ENCODE measurements around the gene GSPT1. TPM values are rescaled to one million over a fixed set of nuclear protein-coding genes. Genes with fewer than 3 reads are reported as not detected.
"Not testable (repeated sequence)": the region's sequence is repeated elsewhere in the genome, so short reads cannot be mapped to it uniquely, and the experiment has no call there.

The GSPT1 gene
- total RNA-seq, 1 donor from 2014 or later = 94.3 TPM

- Mint-ChIP-seq H3K27me3 (ENCODE audit: insufficient read depth, low read depth) (no peaks in the 10 kb centered on the region), H3K36me3 (peaks cover 19% of the 10 kb centered on the region), H3K4me1 (no peaks in the 10 kb centered on the region), H3K27ac (no peak overlapping the region), H3K4me3 (no peak overlapping the region), H3K9me3 (no peaks in the 10 kb centered on the region)
- H3K36me3 ChIP-seq = peaks cover 5% of the 10 kb centered on the region
- no peak overlapping the region for H3K4me2 ChIP-seq
- H3K9me3 ChIP-seq (ENCODE audit: low read depth) = no peaks in the 10 kb centered on the region
- H3K27ac ChIP-seq = no peak overlapping the region
- H3K9ac ChIP-seq = no peak overlapping the region
- H3K27me3 ChIP-seq = no peaks in the 10 kb centered on the region
- no peaks in the 10 kb centered on the region for H3K4me1 ChIP-seq
- TF ChIP-seq EZH2phosphoT487 (IDR thresholded peaks at IDR 0.05) = no peak
- TF ChIP-seq, protein P1, sequence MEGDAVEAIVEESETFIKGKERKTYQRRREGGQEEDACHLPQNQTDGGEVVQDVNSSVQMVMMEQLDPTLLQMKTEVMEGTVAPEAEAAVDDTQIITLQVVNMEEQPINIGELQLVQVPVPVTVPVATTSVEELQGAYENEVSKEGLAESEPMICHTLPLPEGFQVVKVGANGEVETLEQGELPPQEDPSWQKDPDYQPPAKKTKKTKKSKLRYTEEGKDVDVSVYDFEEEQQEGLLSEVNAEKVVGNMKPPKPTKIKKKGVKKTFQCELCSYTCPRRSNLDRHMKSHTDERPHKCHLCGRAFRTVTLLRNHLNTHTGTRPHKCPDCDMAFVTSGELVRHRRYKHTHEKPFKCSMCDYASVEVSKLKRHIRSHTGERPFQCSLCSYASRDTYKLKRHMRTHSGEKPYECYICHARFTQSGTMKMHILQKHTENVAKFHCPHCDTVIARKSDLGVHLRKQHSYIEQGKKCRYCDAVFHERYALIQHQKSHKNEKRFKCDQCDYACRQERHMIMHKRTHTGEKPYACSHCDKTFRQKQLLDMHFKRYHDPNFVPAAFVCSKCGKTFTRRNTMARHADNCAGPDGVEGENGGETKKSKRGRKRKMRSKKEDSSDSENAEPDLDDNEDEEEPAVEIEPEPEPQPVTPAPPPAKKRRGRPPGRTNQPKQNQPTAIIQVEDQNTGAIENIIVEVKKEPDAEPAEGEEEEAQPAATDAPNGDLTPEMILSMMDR (IDR thresholded peaks at IDR 0.05) = no peak
- no peak for TF ChIP-seq EZH2 (IDR thresholded peaks at IDR 0.05)
- H3K4me3 ChIP-seq = no peak overlapping the region
- H2AFZ ChIP-seq (replicated peaks) = no peak overlapping the region
- DNase-seq (ENCODE audit: low spot score) = no peak
- H4K20me1 ChIP-seq (ENCODE audit: low read depth) = peaks cover 3% of the 10 kb centered on the region
- H3F3A ChIP-seq (ENCODE audit: low read depth) = peaks cover 28% of the 10 kb centered on the region
- no peaks in the 10 kb centered on the region for H3K79me2 ChIP-seq (ENCODE audit: low read depth)
These were observed 80.4 kb downstream of the GSPT1 start for GRCh38 chr16:11835309-11835708.

DNA sequence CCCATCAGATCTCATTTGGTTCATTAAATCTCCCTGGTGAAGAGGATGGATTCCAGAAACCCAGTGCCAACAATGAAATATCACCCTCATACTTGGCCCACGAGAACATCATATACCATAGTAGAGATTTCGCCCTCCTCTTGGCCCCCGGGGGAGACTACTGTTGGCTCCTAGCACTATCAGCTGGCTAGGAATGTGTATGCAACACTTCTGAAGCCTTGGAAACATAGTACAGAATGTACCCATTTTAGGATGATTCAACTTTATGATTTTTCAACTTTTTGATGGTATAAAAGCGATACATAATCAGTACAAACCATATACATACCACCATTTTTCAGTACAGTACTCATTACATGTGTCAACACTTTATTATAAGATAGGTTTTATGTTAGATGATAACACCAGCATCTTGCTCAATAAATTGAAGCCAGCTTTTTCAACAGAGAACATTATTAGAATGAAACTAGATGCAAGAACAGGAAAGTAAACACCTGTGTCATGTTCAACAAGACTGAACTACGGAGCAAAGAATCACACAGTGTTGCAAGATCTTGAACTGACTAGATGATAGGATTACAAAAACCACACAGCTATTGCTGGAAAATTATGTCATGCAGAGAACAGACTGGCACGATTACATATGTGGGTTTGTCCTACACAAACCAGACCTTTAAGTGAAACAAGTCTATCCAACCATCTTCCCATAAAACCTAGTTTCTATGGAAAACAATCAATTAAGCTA is 81.6 kb downstream of the GSPT1 start:
- no peak for DNase-seq (ENCODE audit: low spot score)
- Histone ChIP-seq H3K79me2 (ENCODE audit: low read depth) (no peaks in the 10 kb centered on the region), H3K4me3 (no peak overlapping the region), H3K9me3 (ENCODE audit: low read depth) (no peaks in the 10 kb centered on the region), H3K4me2 (no peak overlapping the region), H4K20me1 (ENCODE audit: low read depth) (no peaks in the 10 kb centered on the region), H3K27me3 (no peaks in the 10 kb centered on the region), H2AFZ (replicated peaks) (no peak overlapping the region), H3K36me3 (no peaks in the 10 kb centered on the region), H3K9ac (no peak overlapping the region), H3K27ac (no peak overlapping the region), H3F3A (ENCODE audit: low read depth) (peaks cover 28% of the 10 kb centered on the region), H3K4me1 (no peaks in the 10 kb centered on the region)
- Mint-ChIP-seq H3K4me1 (no peaks in the 10 kb centered on the region), H3K4me3 (no peak overlapping the region), H3K27me3 (ENCODE audit: insufficient read depth, low read depth) (no peaks in the 10 kb centered on the region), H3K27ac (no peak overlapping the region), H3K36me3 (peaks cover 13% of the 10 kb centered on the region), H3K9me3 (no peaks in the 10 kb centered on the region)
- TF ChIP-seq, protein P1 (IDR thresholded peaks at IDR 0.05) = no peak
- TF ChIP-seq EZH2 (IDR thresholded peaks at IDR 0.05) (no peak), EZH2phosphoT487 (IDR thresholded peaks at IDR 0.05) (no peak)

- Histone ChIP-seq H3K27me3 (no peaks in the 10 kb centered on the region), H4K20me1 (ENCODE audit: low read depth) (no peaks in the 10 kb centered on the region), H3K9me3 (ENCODE audit: low read depth) (no peaks in the 10 kb centered on the region), H3K4me1 (no peaks in the 10 kb centered on the region), H3K4me3 (no peak overlapping the region), H3K9ac (no peak overlapping the region), H3K4me2 (no peak overlapping the region), H2AFZ (replicated peaks) (no peak overlapping the region), H3K79me2 (ENCODE audit: low read depth) (no peaks in the 10 kb centered on the region), H3K27ac (no peak overlapping the region), H3F3A (ENCODE audit: low read depth) (no peaks in the 10 kb centered on the region), H3K36me3 (no peaks in the 10 kb centered on the region)
- Mint-ChIP-seq H3K27me3 (ENCODE audit: insufficient read depth, low read depth) (no peaks in the 10 kb centered on the region), H3K4me1 (no peaks in the 10 kb centered on the region), H3K9me3 (no peaks in the 10 kb centered on the region), H3K4me3 (no peak overlapping the region), H3K36me3 (no peaks in the 10 kb centered on the region), H3K27ac (no peak overlapping the region)
- DNase-seq (ENCODE audit: low spot score) = no peak
- TF ChIP-seq EZH2 (IDR thresholded peaks at IDR 0.05) (no peak), EZH2phosphoT487 (IDR thresholded peaks at IDR 0.05) (no peak)
- TF ChIP-seq, protein P1 (IDR thresholded peaks at IDR 0.05) = no peak
These were observed 87.1 kb downstream of the GSPT1 start for GRCh38 chr16:11828696-11829095.

- not testable (repeated sequence) for H3K9me3 ChIP-seq (ENCODE audit: low read depth); H3K36me3 ChIP-seq; H3K4me3 ChIP-seq; DNase-seq (ENCODE audit: low spot score); H3K79me2 ChIP-seq (ENCODE audit: low read depth); H2AFZ ChIP-seq (replicated peaks); H4K20me1 ChIP-seq (ENCODE audit: low read depth); H3F3A ChIP-seq (ENCODE audit: low read depth); H3K27ac Mint-ChIP-seq; H3K9ac ChIP-seq; H3K4me3 Mint-ChIP-seq; H3K4me1 ChIP-seq; H3K9me3 Mint-ChIP-seq; H3K27me3 ChIP-seq; H3K36me3 Mint-ChIP-seq; H3K4me1 Mint-ChIP-seq; H3K27ac ChIP-seq; H3K4me2 ChIP-seq; H3K27me3 Mint-ChIP-seq (ENCODE audit: insufficient read depth, low read depth)
These were observed 90.1 kb downstream of the GSPT1 start for GRCh38 chr16:11825520-11826165.

All from neural progenitor cell (in vitro differentiated cells).